ENCODE results near the gene HOXB3.

Gene HOXB3

GRCh38 chr17:48600244-48601098 lies 10.4 kb upstream of the HOXB3 start:
- DNase-seq = no peak

- no peak for DNase-seq
Observed at GRCh38 chr17:48599354-48599753, 9.3 kb upstream of the HOXB3 start.

- no peak for DNase-seq
Observed at GRCh38 chr17:48598736-48599135, 8.7 kb upstream of the HOXB3 start.

- DNase-seq = no peak
Observed at GRCh38 chr17:48597778-48598631, 8.0 kb upstream of the HOXB3 start.

- no peak for DNase-seq
Observed at GRCh38 chr17:48597528-48597777, 7.4 kb upstream of the HOXB3 start.

DNA sequence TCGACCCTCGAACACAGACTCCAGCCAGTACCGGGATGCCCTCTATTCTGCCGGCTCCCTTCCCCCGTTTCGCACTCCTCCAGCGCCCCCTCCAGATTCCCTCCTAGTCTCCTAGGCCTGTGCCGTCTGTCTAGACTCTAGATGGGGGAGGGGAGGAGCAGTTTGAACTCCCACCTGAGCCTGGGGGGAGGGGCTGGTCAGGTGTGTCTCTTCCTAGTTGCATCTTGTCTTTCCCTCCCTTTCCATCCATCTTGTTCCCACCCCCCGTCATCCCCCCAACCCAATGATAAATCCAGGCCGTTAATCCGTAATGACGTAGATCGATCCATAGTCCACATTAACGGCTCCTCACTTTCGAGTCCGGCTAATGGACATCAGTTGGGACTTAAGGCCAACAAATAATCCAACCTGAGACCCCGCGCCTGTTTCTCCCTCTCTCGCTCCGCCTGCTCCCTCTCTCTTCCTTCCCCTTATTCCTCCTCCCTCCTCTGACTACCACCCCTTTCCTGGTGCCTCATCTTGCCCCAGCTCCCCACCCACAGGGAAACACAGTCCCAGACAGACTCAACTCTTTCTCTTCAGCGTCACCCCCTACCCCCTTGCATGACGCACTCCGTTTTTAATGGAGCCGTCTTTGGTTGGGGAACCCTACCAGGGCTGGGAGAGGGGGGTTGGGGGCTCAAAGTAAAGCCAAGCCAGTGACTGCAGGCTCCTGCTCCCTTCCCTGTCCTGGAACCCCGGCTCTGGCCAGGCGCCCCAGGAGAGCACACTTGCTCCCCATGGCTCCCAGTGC lies 6.9 kb upstream of the HOXB3 start:
- DNase-seq = no peak

DNA sequence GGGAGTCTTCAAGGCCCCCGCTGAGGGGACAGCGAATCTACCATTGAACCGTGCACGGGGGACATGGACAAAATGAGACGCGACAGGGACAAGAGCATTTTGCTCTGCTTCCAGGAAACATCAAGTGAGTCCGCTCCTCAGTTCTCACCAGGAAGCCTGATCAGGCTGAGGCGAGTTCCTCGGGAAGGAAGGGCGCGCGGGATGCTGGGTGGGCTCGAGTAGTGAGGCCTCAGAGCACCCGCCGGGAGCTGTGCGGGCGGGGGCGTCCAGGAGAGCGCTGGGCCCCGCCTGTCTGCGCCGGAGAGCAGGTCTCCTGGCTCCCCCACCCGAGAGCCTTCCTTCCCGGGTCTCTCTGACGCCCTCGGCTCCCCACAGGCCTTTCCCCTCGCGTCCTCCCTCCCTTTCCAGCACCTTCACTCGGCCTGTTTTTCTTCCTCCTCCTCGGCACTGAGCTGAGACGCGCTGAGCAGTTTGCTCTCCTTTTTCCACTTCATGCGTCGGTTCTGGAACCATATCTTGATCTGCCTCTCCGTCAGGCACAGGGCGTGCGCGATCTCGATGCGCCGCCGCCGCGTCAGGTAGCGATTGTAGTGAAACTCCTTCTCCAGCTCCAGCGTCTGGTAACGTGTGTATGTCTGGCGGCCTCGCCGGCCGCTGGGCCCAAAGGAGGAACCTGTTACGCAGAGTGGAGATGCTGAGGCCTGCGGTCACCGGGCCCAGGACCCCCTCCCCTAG lies 6.1 kb upstream of the HOXB3 start:
- DNase-seq = no peak

DNA sequence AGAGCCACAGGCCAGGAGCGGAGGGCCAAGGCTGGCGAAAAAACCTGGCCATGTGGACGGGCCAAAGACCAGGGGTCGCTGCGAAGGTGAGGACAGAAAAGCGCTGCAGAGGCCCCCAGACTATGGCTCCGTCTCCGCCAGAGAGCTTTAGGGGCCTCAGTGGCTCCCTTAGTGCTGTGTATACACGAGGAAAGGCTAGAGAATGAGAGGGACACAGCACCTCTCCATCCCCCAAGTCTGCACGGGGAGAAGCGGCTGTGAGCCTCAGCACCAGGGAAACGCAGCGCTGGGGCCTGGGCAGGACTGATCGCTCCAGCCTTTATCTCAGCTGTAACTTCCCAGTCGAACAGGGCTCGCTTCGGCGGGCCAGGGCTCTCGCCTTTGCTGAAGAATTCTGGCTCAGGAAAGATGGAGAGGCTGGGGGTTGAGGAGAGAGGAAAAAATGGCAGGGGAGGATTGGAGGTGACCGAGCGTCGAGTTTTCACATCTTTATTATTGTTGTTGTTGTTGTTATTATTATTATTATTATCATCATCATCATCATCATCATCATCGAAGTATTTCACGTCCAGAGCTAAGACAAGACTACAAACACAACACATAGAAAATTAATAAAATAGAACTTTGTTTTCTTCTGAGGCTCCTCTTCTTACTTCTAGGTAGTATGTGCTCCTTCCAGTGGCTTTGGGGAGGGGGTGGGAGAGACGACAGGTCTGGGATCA lies 5.4 kb upstream of the HOXB3 start:
- no peak for DNase-seq

GRCh38 chr17:48594538-48595277 lies 4.7 kb upstream of the HOXB3 start:
- DNase-seq = no peak

DNA sequence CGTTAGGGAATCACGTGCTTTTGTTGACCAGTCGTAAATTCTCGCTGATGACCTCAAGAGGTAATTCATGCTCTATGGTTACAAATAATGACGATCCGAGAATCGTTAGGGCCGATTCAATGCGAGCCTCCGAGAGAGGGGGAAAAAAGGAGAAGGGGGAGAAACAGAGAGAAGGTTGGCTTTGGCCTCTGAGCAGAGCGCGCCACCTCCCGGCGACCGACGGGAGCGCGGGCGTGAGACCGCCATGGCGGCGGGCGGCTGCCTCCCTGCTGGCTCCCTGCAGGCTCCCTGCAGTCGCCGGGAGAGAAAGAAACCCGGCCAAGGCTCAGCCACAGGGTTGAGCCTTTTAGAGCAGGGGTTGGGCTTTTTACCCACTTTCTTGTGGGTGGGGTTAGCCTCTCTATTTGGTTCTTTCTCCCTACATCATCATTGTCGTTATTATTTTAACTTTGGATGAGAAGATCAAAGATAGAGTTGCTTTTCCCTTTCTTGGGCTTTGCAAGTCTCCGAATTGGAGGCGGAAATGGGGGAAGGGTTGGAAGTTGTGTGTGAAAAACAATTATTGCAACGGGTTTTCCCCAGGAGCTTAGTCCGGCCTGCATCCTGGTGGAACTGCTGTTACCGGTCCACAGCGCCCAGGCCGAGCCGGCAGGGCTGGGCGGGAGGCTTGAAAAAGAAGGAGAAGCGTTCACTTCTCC lies 3.9 kb upstream of the HOXB3 start:
- DNase-seq = peak in 2 of 56 donors; percentile 3 to 27

DNA sequence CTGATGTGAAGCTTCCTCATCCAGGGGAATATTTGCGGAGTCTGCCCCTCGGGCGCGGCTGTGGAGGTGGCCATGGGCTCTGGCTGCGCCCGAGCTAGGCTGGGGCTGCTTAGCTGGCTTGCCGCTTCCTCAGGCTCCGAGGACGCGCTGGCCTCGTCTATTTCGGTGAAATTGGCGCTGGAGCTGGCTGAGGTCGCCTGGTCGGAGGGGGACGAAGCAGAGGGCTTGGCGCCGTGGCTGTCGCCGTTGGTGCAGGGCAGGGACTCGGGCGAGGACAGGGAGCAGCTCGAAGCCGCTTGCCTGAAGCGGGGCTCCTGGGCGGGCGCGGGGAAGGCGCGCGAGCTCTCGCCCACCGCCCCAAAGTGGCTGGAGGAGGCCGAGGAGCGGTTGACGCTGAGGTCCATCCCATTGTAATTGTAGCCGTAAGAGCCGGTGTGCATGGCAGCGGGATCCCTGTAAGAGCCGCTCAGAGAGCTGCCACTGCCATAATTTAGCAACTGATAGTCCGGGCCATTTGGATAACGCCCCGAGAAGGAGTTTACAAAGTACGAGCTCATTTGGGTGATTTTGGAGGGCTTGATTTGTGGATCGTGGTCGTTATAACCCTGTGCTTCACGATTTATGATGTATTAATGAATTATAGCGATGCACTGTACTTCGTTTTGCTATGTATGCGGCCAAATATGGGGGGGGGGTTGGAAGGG lies 3.2 kb upstream of the HOXB3 start, which contains the start of gene HOXB5:
Gene HOXB5 (minus strand): TSS at position 654 of the 704 bp plus-strand sequence. CDS start 97 bp downstream, at position 557.
- DNase-seq = no peak

DNA sequence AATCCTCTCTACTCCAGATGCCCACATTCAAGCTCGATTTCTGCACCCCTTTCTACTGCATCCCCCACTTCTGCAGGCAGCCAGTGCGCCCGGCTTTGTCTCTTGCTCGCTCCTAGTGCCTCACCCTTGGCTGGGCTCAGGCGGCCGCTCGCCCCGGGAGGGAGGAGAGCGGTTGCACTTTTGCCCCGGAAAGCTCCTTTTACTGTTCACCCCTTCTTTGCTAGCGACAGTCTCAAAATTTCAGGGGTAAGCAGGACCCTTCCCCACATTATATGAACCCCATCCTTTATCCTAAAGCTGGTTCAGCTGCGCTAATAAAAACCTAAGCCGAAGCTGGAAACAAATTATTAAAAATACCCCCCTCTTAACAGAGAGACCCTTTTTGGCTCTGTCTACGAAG lies 2.5 kb upstream of the HOXB3 start:
- no peak for DNase-seq

DNA sequence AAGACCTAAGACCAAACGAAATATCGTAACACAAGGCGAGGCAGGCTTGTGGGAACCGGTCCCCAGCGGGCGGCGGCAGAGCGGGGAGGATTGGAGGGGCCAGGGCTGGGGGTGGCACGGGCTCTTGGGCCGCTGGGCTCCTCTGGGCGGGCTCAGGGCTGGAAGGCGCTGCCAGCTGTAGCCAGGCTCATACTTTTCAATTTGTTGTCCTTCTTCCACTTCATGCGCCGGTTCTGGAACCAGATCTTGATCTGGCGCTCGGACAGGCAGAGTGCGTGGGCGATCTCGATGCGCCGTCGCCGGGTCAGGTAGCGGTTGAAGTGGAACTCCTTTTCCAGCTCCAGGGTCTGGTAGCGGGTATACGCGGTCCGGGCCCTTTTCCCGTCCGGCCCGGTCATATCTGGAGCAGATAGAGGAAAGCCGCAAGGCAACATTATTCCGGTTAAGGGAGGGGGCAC lies 2.0 kb upstream of the HOXB3 start:
- no peak for DNase-seq

GRCh38 chr17:48591255-48592056 lies 1.4 kb upstream of the HOXB3 start:
- DNase-seq = no peak

- DNase-seq = no peak
Observed at GRCh38 chr17:48590607-48591161, 643 bp upstream of the HOXB3 start.

- DNase-seq = no peak
Observed at GRCh38 chr17:48589060-48589830, 796 bp downstream of the HOXB3 start.

Data from amygdala (tissue), 56 donors.